Epithelial cell of esophagus (primary cell): ENCODE results near the gene SMARCA5.

Experiments
- DNase-seq: peaks from one replicate; pipeline ENCODE4 v3.0.0; 2010; ENCODE audit warnings: low read depth
- H3K4me3 ChIP-seq: 2 replicates; pipeline ENCODE4 v1.5.1; 2011; ENCODE audit warnings: mild to moderate bottlenecking, low read length, control low read depth
- CTCF ChIP-seq: IDR thresholded peaks from 2 replicates; pipeline ENCODE4 v1.5.1; 2011; ENCODE audit warnings: low read depth, mild to moderate bottlenecking, low read length, control low read depth, inconsistent platforms; ENCODE audit not compliant: insufficient read depth; ENCODE audit errors: missing control alignments

Gene SMARCA5

GRCh38 chr4:143488687-143489086, 24.8 kb upstream of the SMARCA5 start:
- peak; percentile 33 for DNase-seq
- H3K4me3 ChIP-seq = no peak overlapping the region
- TF ChIP-seq CTCF = no peak

- TF ChIP-seq CTCF = no peak
- H3K4me3 ChIP-seq = no peak overlapping the region
- peak; percentile 25 for DNase-seq
These were observed 24.4 kb upstream of the SMARCA5 start for GRCh38 chr4:143489106-143489505.

GRCh38 chr4:143498021-143498420, 15.5 kb upstream of the SMARCA5 start:
- H3K4me3 ChIP-seq = no peak overlapping the region
- no peak for TF ChIP-seq CTCF
- DNase-seq = no peak

GRCh38 chr4:143502231-143502630, 11.3 kb upstream of the SMARCA5 start:
- DNase-seq = no peak
- no peak for TF ChIP-seq CTCF
- H3K4me3 ChIP-seq = no peak overlapping the region

- H3K4me3 ChIP-seq = no peak overlapping the region
- no peak for DNase-seq
These were observed 7.5 kb upstream of the SMARCA5 start for GRCh38 chr4:143506031-143506430.

GRCh38 chr4:143511906-143512305, 1.6 kb upstream of the SMARCA5 start:
- no peak for TF ChIP-seq CTCF
- no peak overlapping the region for H3K4me3 ChIP-seq
- no peak for DNase-seq

More at GRCh38 chr4:143506031-143506430, 7.5 kb upstream of the SMARCA5 start:
- TF ChIP-seq CTCF = no peak

GRCh38 chr4:143512978-143513313, 556 bp upstream of the SMARCA5 start:
- H3K4me3 ChIP-seq = peak overlapping the region; percentile 96
- DNase-seq = no peak
- TF ChIP-seq CTCF = no peak
